HG03521 (cell line): ENCODE data around the gene CTAG1B.
"Not testable (repeated sequence)": the region's sequence is repeated elsewhere in the genome, so short reads cannot be mapped to it uniquely, and the experiment has no call there.

Experiments used
- ATAC-seq: cut with Tn5 transposase; IDR thresholded peaks from one replicate; pipeline ENCODE4 v1.9.1; 2021; ENCODE audit warnings: mild to moderate bottlenecking, moderate library complexity; ENCODE audit not compliant: unreplicated experiment

Gene CTAG1B

DNA sequence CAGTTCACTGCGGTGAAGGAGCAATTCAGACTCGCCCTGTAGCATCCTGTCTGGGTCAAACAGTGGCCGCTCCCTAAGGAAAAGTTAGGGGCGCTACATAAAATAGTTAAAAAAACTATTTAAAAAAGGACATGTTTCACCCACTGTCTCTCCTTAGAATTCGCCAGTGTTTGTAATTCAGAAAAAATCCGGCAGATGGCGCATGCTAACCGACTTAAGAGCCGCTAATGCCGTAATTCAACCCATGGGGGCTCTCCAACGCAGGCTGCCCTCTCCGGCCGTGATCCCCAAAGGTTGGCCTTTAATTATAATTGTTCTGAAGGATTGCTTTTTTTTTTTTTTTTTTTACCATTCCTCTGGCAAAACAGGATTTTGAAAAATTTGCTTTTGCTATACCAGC, 28.7 kb downstream of the CTAG1B start:
- ATAC-seq: not testable (repeated sequence)

DNA sequence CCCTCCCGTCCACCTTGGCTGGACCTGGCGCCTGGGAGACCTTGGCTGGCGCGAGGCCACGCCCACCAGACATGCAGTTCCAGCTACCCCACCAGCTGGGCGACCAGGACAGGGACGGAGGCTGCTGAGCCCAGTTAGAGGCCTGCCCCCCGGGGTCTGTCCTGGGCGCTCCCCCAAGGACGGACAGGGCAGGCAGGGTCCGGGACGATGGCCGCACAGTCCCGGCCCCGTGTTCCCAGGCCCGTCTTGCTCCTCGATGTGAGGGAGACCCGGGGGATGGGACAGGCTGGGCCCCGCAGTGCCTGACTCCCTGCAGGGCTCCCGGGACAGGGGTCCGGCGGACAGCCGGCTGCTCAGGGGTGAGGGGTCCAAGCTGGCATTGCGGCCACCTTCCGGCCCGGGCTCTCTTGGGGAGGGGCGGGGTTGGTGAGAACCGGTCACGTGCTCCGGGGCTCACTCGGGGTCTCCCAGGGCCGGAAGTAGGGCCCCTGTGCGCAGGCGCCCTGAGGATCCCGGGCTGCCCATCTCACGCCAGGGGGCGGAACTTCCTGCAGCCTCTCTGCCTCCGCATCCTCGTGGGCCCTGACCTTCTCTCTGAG, 34.4 kb downstream of the CTAG1B start, which contains the start of gene CTAG1A:
CTAG1A (plus strand) TSS at position 549 of the 599 bp plus-strand sequence. CDS start 74 bp downstream, outside the sequence.
- ATAC-seq: not testable (repeated sequence)

DNA sequence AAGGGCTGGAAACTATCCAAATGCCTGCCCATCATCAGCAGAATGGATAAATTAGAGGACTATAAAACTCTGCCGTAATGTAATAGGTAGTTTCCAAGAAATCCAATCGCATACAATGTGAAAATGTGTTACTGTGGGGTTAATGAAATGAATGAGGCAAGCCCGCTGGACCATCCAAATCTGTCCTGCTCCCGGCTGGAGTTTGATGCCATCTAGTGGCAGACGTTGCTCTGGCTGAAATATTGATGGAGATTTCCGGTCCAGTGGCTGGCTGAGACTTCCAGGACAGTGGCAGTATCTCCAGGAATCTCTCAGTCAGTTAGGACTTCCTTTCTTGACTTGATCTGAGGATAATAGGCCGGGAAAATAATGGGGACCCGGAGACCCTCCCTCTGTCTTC, 36.1 kb downstream of the CTAG1B start:
- not testable (repeated sequence) for ATAC-seq

DNA sequence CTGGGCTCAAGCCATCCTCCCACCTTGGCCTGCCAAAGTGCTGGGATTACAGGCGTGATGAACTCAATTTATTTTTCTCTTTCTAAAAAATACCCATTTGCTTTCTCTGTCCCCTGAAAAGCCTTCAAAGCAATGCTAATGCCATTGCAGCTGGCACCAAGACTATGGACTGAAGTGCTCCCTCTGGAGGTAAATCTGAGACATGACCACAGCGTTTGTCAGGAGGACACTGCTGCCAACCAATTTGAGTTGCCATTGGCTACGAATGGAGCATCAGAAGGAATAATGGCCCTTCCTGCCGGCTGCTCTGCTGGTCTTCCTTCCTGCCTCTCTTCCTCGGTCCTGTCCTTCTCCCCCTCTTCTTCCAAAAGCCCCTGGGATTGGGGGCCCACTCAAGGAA, 44.0 kb downstream of the CTAG1B start:
- ATAC-seq: not testable (repeated sequence)

DNA sequence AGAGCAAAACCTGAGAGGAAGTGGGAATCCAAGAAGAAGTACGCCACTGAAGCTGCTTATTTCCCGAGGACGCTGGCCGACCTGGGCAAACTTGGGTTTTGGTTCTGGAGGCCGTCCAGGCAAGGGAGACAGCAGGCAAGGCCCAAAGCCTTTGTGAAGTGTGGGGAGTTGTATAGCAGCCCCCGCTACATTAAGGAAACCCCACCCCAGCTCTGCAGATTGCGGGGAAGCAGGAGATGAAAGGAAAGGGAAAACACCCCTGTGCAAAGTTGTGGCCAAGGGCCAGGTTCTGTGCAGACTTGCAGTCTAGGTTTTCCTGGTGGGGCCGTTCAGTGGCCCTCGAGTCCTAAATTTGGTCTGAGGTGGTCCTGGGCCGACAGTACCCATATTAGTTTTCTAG, 46.0 kb downstream of the CTAG1B start:
- not testable (repeated sequence) for ATAC-seq

DNA sequence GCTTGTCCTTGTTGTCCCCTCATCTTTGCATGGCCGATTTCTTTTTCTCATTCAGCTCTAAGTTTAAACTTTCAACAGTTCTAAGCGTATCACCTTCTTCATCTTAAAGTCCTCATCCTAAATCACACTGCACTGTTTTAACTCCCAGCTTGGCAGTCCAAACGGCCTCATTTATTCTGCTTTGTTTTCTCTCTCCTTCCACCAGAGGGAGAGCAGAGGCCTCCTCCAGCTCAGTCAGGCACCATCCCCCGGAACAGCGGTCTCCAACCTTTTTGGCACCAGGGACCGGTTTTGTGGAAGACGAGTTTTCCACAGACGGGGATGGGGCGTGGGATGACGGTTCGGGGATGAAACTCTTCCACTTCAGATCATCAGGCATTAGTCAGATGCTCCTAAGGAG, 48.7 kb downstream of the CTAG1B start:
- not testable (repeated sequence) for ATAC-seq
